ENCODE results near the gene USP20.

DNA sequence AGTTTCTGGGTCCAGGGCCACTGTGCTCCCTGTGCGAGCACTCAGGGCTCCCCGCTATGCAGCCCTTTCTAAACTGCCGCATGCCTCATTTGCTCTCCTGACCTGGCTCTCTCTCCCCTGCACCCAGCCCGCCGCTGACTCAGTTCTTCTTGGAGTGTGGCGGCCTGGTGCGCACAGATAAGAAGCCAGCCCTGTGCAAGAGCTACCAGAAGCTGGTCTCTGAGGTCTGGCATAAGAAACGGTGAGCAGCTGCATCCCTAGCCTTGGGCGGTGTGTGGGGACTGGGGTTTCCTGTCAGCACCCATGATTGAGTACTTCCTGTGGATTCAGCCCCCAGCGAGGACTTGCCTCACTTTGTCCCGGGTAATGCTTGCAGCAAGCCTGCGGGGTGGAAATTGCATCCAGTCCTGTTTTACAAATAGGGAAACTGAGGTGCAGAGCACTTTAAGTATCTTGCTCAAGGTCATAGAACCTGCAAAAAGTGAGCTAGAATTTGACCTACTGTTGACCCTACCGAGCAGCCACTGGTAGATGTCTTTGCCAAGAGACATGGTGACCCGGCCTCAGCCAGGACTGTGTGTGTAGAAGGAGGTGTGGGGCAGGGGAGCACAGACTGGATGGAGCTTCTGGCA lies 27.9 kb downstream of the USP20 start:
- TF ChIP-seq CTCF (IDR thresholded peaks at IDR 0.05; ENCODE audit: low read length) (no peak), EZH2 (IDR thresholded peaks at IDR 0.05; ENCODE audit: borderline replicate concordance, low read length) (no peak)

Measured in OCI-LY1 (cell line).